ENCODE data around the gene LARP6.
"Not testable (repeated sequence)": the region's sequence is repeated elsewhere in the genome, so short reads cannot be mapped to it uniquely, and the experiment has no call there.

Gene LARP6

DNA sequence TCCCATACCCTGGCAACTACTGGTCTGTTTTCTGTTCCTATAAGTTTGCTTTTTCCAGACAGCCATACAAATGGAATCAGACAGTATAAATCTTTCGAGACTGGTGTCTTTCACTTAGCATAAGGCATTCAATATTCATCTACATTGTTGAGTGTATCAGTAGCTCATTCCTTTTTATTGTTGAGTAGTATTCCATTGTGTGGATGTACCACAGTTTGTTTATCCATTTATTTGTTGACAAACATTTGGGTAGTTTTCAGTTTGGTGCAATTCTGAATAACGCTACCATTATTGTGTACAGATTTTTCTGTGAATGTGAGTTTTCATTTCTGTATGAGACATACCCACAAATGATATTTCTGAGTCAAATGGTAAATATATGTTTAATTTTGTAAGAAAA lies 35.4 kb downstream of the LARP6 start:
- Histone ChIP-seq H3K4me1 (ENCODE audit: control extremely low read depth in 1 of 4, control insufficient read depth in 4 of 4, insufficient read depth in 4 of 4, low read length in 3 of 4) (peaks cover 3 to 11% (median 9%) of the 10 kb centered on the region in 4 experiments), H3K9me3 (ENCODE audit: control extremely low read depth in 1 of 5, control insufficient read depth in 4 of 5, insufficient read depth in 2 of 5, low read depth in 1 of 5, low read length in 4 of 5) (peaks cover 0 to 4% (median 0%) of the 10 kb centered on the region in 5 experiments), H3K36me3 (ENCODE audit: control insufficient read depth in 4 of 4, insufficient read depth in 4 of 4, low read length in 3 of 4) (no peaks in the 10 kb centered on the region), H3K4me3 (ENCODE audit: control insufficient read depth in 1 of 7, extremely low read depth in 1 of 7, insufficient read depth in 4 of 7, low read depth in 2 of 7, low read length in 6 of 7) (no peak overlapping the region), H3K27ac (ENCODE audit: insufficient read depth in 1 of 2, low read depth in 1 of 2, low read length in 2 of 2, poor library complexity in 1 of 2, severe bottlenecking in 2 of 2) (no peak overlapping the region), H3K27me3 (replicated peaks in 2 of 5; ENCODE audit: control insufficient read depth in 4 of 5, insufficient read depth in 5 of 5, low read length in 4 of 5) (peaks cover 0 to 5% (median 0%) of the 10 kb centered on the region in 5 experiments)
- WGBS (ENCODE audit: insufficient coverage), result 100% methylated on average over 1 of the region's 2 CpGs
- CTCF ChIA-PET, result interaction anchor here (1.1 kb wide), 1 partner anchor 54 kb away, joined by 3 read pairs; no protein-coding TSS in a partner anchor
- DNase-seq, result no peak
- POLR2A ChIA-PET, result no interaction called here

GRCh38 chr15:70817266-70817665 lies 36.7 kb downstream of the LARP6 start:
- no peaks in the 10 kb centered on the region for H3K36me3 ChIP-seq (ENCODE audit: control insufficient read depth in 4 of 4, insufficient read depth in 4 of 4, low read length in 3 of 4)
- H3K27ac ChIP-seq (ENCODE audit: insufficient read depth in 1 of 2, low read depth in 1 of 2, low read length in 2 of 2, poor library complexity in 1 of 2, severe bottlenecking in 2 of 2), result no peak overlapping the region
- H3K9me3 ChIP-seq (ENCODE audit: control extremely low read depth in 1 of 5, control insufficient read depth in 4 of 5, insufficient read depth in 2 of 5, low read depth in 1 of 5, low read length in 4 of 5), result peaks cover 0 to 4% (median 0%) of the 10 kb centered on the region in 5 experiments
- peaks cover 3 to 11% (median 9%) of the 10 kb centered on the region in 4 experiments for H3K4me1 ChIP-seq (ENCODE audit: control extremely low read depth in 1 of 4, control insufficient read depth in 4 of 4, insufficient read depth in 4 of 4, low read length in 3 of 4)
- POLR2A ChIA-PET, result interaction anchor here (0.6 kb wide), 1 partner anchor 1431 kb away, joined by 3 read pairs; no protein-coding TSS in a partner anchor
- H3K4me3 ChIP-seq (ENCODE audit: control insufficient read depth in 1 of 7, extremely low read depth in 1 of 7, insufficient read depth in 4 of 7, low read depth in 2 of 7, low read length in 6 of 7), result no peak overlapping the region
- CTCF ChIA-PET, result interaction anchor here (1.0 to 1.1 kb wide), 2 partner anchors 56 to 143 kb away, joined by 3 to 4 read pairs; no protein-coding TSS in a partner anchor
- H3K27me3 ChIP-seq (replicated peaks in 2 of 5; ENCODE audit: control insufficient read depth in 4 of 5, insufficient read depth in 5 of 5, low read length in 4 of 5), result peaks cover 0 to 2% (median 0%) of the 10 kb centered on the region in 5 experiments
- no peak for DNase-seq

GRCh38 chr15:70815604-70816003 lies 38.4 kb downstream of the LARP6 start:
- DNase-seq, result no peak
- WGBS (ENCODE audit: insufficient coverage), result 100% methylated on average over 4 of the region's 5 CpGs
- Histone ChIP-seq H3K36me3 (ENCODE audit: control insufficient read depth in 4 of 4, insufficient read depth in 4 of 4, low read length in 3 of 4) (no peaks in the 10 kb centered on the region), H3K27ac (ENCODE audit: insufficient read depth in 1 of 2, low read depth in 1 of 2, low read length in 2 of 2, poor library complexity in 1 of 2, severe bottlenecking in 2 of 2) (no peak overlapping the region), H3K9me3 (ENCODE audit: control extremely low read depth in 1 of 5, control insufficient read depth in 4 of 5, insufficient read depth in 2 of 5, low read depth in 1 of 5, low read length in 4 of 5) (peaks cover 0 to 4% (median 0%) of the 10 kb centered on the region in 5 experiments), H3K4me1 (ENCODE audit: control extremely low read depth in 1 of 4, control insufficient read depth in 4 of 4, insufficient read depth in 4 of 4, low read length in 3 of 4) (peaks cover 3 to 11% (median 10%) of the 10 kb centered on the region in 4 experiments), H3K4me3 (ENCODE audit: control insufficient read depth in 1 of 7, extremely low read depth in 1 of 7, insufficient read depth in 4 of 7, low read depth in 2 of 7, low read length in 6 of 7) (no peak overlapping the region), H3K27me3 (replicated peaks in 2 of 5; ENCODE audit: control insufficient read depth in 4 of 5, insufficient read depth in 5 of 5, low read length in 4 of 5) (peaks cover 0 to 8% (median 0%) of the 10 kb centered on the region in 5 experiments)
- ChIA-PET CTCF (interaction anchor here (1.0 to 1.5 kb wide), 2 partner anchors 9 to 10 kb away, joined by 3 to 4 read pairs; no protein-coding TSS in a partner anchor), POLR2A (no interaction called here)

DNA sequence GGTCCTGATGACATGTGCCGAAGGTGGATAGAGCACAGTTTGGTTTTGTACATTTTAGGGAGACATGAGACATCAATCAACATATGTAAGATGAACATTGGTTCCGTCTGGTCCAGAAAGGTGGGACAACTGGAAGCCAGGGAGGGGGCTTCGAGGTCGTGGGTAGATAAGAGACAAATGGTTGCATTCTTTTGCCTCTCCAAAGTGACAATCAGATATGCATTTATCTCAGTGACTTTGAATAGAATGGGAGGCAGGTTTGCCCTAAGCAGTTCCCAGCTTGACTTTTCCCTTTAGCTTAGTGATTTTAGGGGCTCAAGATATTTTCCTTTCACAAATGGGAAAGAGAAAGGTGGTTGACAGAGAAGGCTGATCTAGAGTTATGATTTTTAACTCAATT lies 38.9 kb downstream of the LARP6 start:
- H3K4me3 ChIP-seq (ENCODE audit: control insufficient read depth in 1 of 7, extremely low read depth in 1 of 7, insufficient read depth in 4 of 7, low read depth in 2 of 7, low read length in 6 of 7); DNase-seq; H3K9me3 ChIP-seq (ENCODE audit: control extremely low read depth in 1 of 5, control insufficient read depth in 4 of 5, insufficient read depth in 2 of 5, low read depth in 1 of 5, low read length in 4 of 5); POLR2A ChIA-PET; H3K36me3 ChIP-seq (ENCODE audit: control insufficient read depth in 4 of 4, insufficient read depth in 4 of 4, low read length in 3 of 4); H3K27me3 ChIP-seq (replicated peaks in 2 of 5; ENCODE audit: control insufficient read depth in 4 of 5, insufficient read depth in 5 of 5, low read length in 4 of 5); H3K27ac ChIP-seq (ENCODE audit: insufficient read depth in 1 of 2, low read depth in 1 of 2, low read length in 2 of 2, poor library complexity in 1 of 2, severe bottlenecking in 2 of 2): not testable (repeated sequence)
- peaks cover 3 to 11% (median 10%) of the 10 kb centered on the region in 4 experiments for H3K4me1 ChIP-seq (ENCODE audit: control extremely low read depth in 1 of 4, control insufficient read depth in 4 of 4, insufficient read depth in 4 of 4, low read length in 3 of 4)
- 100% methylated on average over 2 of the region's 4 CpGs for WGBS (ENCODE audit: insufficient coverage)
- CTCF ChIA-PET, result interaction anchor here (1.0 to 1.5 kb wide), 2 partner anchors 8 to 10 kb away, joined by 3 to 4 read pairs; no protein-coding TSS in a partner anchor

- no peak overlapping the region for H3K27ac ChIP-seq (ENCODE audit: insufficient read depth in 1 of 2, low read depth in 1 of 2, low read length in 2 of 2, poor library complexity in 1 of 2, severe bottlenecking in 2 of 2)
- peaks cover 0 to 11% (median 0%) of the 10 kb centered on the region in 5 experiments for H3K27me3 ChIP-seq (replicated peaks in 2 of 5; ENCODE audit: control insufficient read depth in 4 of 5, insufficient read depth in 5 of 5, low read length in 4 of 5)
- no peaks in the 10 kb centered on the region for H3K9me3 ChIP-seq (ENCODE audit: control extremely low read depth in 1 of 5, control insufficient read depth in 4 of 5, insufficient read depth in 2 of 5, low read depth in 1 of 5, low read length in 4 of 5)
- H3K4me3 ChIP-seq (ENCODE audit: control insufficient read depth in 1 of 7, extremely low read depth in 1 of 7, insufficient read depth in 4 of 7, low read depth in 2 of 7, low read length in 6 of 7), result no peak overlapping the region
- DNase-seq, result no peak
- ChIA-PET POLR2A (no interaction called here), CTCF (interaction anchor here (0.9 to 3.2 kb wide), 9 partner anchors 12 to 244 kb away, joined by 3 to 22 read pairs (median 3); no protein-coding TSS in a partner anchor)
- peaks cover 3 to 11% (median 10%) of the 10 kb centered on the region in 4 experiments for H3K4me1 ChIP-seq (ENCODE audit: control extremely low read depth in 1 of 4, control insufficient read depth in 4 of 4, insufficient read depth in 4 of 4, low read length in 3 of 4)
- WGBS (ENCODE audit: insufficient coverage), result 100% methylated on average over 3 of the region's 4 CpGs
- H3K36me3 ChIP-seq (ENCODE audit: control insufficient read depth in 4 of 4, insufficient read depth in 4 of 4, low read length in 3 of 4), result no peaks in the 10 kb centered on the region
Observed at GRCh38 chr15:70812827-70813364, 41.1 kb downstream of the LARP6 start.

DNA sequence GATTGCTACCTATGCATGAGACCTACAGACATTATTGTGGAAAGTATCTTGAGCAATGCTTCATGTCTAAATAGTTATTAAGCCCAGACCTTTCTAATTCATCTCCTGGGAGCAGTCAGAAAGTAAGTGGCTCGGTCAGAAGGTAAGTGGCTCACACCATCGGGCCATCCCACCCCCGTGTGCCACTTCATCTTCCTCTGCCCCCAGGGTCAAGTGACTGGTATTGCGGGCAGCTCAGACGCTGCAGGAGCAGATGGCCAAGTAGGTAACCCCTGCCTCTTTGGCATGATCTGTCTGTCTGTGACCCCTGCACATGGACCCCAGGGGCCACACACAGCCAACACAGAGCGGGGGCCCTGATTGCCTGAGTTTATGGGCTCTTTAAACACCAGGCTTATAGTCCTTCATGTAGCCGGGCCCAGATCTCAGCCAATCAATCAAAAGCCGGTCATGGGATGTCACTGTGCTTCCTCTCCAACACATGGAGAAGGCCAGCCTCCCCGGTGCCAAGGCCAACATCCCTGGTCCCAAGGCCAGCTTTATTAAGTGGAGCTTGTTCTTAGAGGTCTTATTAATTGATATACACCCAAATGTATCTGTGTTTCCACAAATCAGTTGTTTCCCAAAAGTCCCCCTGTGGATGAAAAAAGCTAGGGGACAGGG lies 42.9 kb downstream of the LARP6 start:
- H3K4me1 ChIP-seq (ENCODE audit: control extremely low read depth in 1 of 4, control insufficient read depth in 4 of 4, insufficient read depth in 4 of 4, low read length in 3 of 4), result peaks cover 0 to 12% (median 9%) of the 10 kb centered on the region in 4 experiments
- H3K27ac ChIP-seq (ENCODE audit: insufficient read depth in 1 of 2, low read depth in 1 of 2, low read length in 2 of 2, poor library complexity in 1 of 2, severe bottlenecking in 2 of 2), result no peak overlapping the region
- peaks cover 0 to 11% (median 0%) of the 10 kb centered on the region in 5 experiments for H3K27me3 ChIP-seq (replicated peaks in 2 of 5; ENCODE audit: control insufficient read depth in 4 of 5, insufficient read depth in 5 of 5, low read length in 4 of 5)
- no peaks in the 10 kb centered on the region for H3K36me3 ChIP-seq (ENCODE audit: control insufficient read depth in 4 of 4, insufficient read depth in 4 of 4, low read length in 3 of 4)
- peaks cover 0 to 1% (median 0%) of the 10 kb centered on the region in 5 experiments for H3K9me3 ChIP-seq (ENCODE audit: control extremely low read depth in 1 of 5, control insufficient read depth in 4 of 5, insufficient read depth in 2 of 5, low read depth in 1 of 5, low read length in 4 of 5)
- CTCF ChIA-PET, result interaction anchor here (1.0 to 3.2 kb wide), 7 partner anchors 11 to 130 kb away, joined by 3 to 22 read pairs (median 6); no protein-coding TSS in a partner anchor
- 75% methylated on average over 8 of the region's 9 CpGs for WGBS (ENCODE audit: insufficient coverage)
- DNase-seq, result no peak
- H3K4me3 ChIP-seq (ENCODE audit: control insufficient read depth in 1 of 7, extremely low read depth in 1 of 7, insufficient read depth in 4 of 7, low read depth in 2 of 7, low read length in 6 of 7), result no peak overlapping the region
- POLR2A ChIA-PET, result interaction anchor here (0.9 kb wide), 1 partner anchor 137 kb away, joined by 4 read pairs; no protein-coding TSS in a partner anchor
